Coronary artery (tissue), 2 donors: ENCODE measurements around the gene PTGES2.

Experiments
- DNase-seq: peaks from one replicate; pipeline ENCODE4 v3.0.0-alpha.2; 2017; ENCODE audit warnings: low spot score
- H3K27ac ChIP-seq, 2 donors: fragments of 200-600 bp; sonication (generic); one replicate each; pipeline ENCODE4 v1.5.1; 2016 to 2019
- H3K4me3 ChIP-seq: fragments of 200-600 bp; sonication (generic); 2 replicates; pipeline ENCODE4 v1.5.1; 2016; ENCODE audit warnings: mild to moderate bottlenecking, moderate library complexity
- TF ChIP-seq, protein P1 (sequence below): fragments of 200-600 bp; sonication (generic); IDR thresholded peaks from one replicate; pipeline ENCODE4 v1.5.1; 2019; ENCODE audit warnings: antibody characterized with exemption

PTGES2 gene

GRCh38 chr9:128149951-128150593, 22.5 kb upstream of the PTGES2 start:
- no peak for DNase-seq
- Histone ChIP-seq H3K27ac (no peak overlapping the region), H3K4me3 (no peak overlapping the region)
- TF ChIP-seq, protein P1, sequence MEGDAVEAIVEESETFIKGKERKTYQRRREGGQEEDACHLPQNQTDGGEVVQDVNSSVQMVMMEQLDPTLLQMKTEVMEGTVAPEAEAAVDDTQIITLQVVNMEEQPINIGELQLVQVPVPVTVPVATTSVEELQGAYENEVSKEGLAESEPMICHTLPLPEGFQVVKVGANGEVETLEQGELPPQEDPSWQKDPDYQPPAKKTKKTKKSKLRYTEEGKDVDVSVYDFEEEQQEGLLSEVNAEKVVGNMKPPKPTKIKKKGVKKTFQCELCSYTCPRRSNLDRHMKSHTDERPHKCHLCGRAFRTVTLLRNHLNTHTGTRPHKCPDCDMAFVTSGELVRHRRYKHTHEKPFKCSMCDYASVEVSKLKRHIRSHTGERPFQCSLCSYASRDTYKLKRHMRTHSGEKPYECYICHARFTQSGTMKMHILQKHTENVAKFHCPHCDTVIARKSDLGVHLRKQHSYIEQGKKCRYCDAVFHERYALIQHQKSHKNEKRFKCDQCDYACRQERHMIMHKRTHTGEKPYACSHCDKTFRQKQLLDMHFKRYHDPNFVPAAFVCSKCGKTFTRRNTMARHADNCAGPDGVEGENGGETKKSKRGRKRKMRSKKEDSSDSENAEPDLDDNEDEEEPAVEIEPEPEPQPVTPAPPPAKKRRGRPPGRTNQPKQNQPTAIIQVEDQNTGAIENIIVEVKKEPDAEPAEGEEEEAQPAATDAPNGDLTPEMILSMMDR = no peak

DNA sequence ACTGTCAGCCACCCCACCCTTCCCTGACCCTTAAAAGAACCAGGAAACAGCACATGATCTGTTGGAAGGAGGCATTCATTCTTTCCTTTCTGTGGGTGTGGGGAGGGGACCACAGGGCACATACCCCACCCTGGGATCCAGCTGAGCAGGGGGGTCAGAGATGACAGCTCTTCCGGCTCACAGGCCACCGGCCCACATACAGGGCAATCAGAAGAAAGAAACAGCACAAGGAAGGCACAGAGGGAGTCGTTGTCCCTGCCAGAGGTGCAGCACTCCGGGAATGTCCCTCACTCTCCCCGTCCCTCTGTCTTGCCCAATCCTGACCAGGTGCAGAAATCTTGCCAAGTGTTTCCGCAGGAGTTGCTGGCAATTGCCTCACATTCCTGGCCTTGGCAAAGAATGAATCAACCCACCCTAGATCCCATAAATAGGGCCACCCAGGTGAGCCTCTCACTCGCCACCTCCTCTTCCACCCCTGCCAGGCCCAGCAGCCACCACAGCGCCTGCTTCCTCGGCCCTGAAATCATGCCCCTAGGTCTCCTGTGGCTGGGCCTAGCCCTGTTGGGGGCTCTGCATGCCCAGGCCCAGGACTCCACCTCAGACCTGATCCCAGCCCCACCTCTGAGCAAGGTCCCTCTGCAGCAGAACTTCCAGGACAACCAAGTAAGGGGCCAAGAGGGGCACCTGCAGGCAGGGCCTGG, 21.6 kb upstream of the PTGES2 start, which contains the start of gene LCN2:
Gene LCN2 (plus strand): TSS at position 453 of the 701 bp plus-strand sequence. CDS start 73 bp downstream, at position 526.
- Histone ChIP-seq H3K27ac (no peak within 1 kb of the TSS), H3K4me3 (no peak within 1 kb of the TSS)
- TF ChIP-seq, protein P1 = no peak
- DNase-seq = no peak

GRCh38 chr9:128148509-128149000, 21.0 kb upstream of the PTGES2 start:
- no peak overlapping the region for H3K27ac ChIP-seq
- no peak overlapping the region for H3K4me3 ChIP-seq
- DNase-seq = no peak
- TF ChIP-seq, protein P1 = no peak

DNA sequence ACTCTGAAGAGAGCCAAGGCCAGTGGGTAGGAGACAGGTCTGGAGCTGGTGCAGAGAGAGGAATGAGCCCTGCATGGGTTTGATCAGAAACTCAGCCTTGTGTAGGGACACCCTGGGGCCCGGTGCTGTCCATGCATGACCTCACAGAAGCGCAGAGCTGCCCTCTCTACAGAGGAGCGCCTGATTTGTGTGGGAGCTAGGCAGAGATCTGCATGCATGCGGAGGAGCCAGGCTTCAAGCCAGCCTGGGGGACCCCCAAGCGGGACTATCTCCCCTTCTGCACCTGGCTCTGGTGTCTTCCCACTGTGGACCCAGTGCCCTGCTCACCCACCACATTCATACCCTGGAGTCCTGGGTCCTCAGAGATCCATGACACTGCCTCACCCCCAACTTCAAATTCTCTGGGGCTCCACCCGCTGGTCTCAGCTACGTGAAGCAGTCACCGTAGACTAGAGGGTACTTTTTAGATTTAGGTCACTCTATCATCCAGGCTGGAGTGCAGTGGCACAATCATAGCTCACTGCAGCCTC, 19.1 kb upstream of the PTGES2 start:
- Histone ChIP-seq H3K27ac (no peak overlapping the region), H3K4me3 (no peak overlapping the region)
- TF ChIP-seq, protein P1 = no peak
- DNase-seq = no peak

DNA sequence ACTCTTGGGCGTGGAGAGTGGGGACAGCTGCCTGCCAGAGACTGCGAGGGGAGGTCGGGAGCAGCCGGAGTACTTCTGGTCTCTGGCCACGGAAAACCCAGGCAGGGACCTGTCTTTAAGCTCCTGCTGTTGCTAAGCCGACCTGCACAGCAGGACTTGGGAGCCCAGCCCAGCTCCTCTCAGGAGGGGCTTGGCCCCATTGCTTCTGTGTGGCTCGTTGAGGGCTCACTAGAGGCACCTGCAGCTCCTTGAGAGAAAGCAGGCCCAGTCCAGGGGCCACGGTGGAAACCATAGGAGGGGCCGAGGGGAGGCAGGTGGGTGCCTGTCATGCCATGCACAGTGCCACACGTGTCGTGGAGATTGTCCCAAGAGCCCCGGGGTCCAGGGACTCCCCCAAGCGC, 18.4 kb upstream of the PTGES2 start:
- TF ChIP-seq, protein P1 = no peak
- H3K27ac ChIP-seq = no peak overlapping the region
- no peak for DNase-seq
- H3K4me3 ChIP-seq = no peak overlapping the region

DNA sequence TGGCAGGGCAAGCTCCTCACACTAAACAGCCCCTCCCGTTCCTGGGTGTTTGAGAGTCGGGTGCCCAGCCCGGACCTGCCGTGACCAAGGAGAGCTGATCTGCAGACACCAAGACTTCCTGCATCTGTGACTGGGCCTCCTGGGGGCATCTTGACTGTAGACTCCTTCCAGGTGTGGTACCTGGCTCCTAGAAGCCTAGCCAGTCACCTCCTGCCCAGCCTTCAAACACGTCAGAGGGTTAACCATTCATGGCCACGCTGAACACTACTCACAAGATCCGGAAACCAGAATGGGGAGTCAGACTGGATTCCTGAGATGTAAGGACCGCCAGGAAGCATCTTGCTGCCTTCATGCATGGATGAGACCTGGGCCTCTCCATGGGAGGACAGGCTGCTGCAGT, 18.0 kb upstream of the PTGES2 start:
- H3K27ac ChIP-seq = no peak overlapping the region
- H3K4me3 ChIP-seq = no peak overlapping the region
- DNase-seq = no peak
- TF ChIP-seq, protein P1 = no peak
